Central memory CD4-positive, alpha-beta T cell (primary cell): Measurements from ENCODE around the gene MAGEA9B.
A peak's percentile ranks its signal among the peaks of the same experiment; 100 is the strongest.
"Not testable (repeated sequence)": the region's sequence is repeated elsewhere in the genome, so short reads cannot be mapped to it uniquely, and the experiment has no call there.

Experiments
- DNase-seq: peaks from one replicate; pipeline ENCODE4 v3.0.0; 2022
- total RNA-seq, 3 experiments: gene quantifications; one replicate each; lab custom pipeline; 2026; lab: John Stamatoyannopoulos, UW

MAGEA9B gene, protein sequence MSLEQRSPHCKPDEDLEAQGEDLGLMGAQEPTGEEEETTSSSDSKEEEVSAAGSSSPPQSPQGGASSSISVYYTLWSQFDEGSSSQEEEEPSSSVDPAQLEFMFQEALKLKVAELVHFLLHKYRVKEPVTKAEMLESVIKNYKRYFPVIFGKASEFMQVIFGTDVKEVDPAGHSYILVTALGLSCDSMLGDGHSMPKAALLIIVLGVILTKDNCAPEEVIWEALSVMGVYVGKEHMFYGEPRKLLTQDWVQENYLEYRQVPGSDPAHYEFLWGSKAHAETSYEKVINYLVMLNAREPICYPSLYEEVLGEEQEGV
- total RNA-seq = 0 reads per million in 3 experiments

DNA sequence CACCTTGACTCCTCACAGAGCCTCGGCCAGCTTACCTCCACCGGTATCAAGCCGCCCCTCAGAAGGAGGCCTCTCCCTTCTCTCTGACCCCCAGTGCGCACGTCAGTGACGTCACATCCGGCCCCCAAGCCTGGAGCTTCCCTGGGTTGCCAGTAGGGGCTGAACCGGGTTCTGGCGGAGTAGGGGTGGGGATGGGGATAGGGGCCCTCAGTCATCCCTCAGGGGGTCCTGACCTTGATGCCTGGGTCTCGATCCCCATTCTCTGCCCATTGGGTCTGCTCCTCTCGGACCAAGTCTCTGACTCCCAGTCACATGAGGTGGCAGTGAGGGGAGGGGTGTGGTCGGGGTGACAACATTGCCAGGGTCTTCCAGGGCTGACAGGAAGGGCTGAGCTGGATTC, at the start of gene MAGEA9B:
Gene MAGEA9B, minus strand, starts transcription at position 101 of the 400 bp plus-strand sequence. CDS start 4,280 bp downstream, outside the sequence.
- DNase-seq = not testable (repeated sequence)

DNA sequence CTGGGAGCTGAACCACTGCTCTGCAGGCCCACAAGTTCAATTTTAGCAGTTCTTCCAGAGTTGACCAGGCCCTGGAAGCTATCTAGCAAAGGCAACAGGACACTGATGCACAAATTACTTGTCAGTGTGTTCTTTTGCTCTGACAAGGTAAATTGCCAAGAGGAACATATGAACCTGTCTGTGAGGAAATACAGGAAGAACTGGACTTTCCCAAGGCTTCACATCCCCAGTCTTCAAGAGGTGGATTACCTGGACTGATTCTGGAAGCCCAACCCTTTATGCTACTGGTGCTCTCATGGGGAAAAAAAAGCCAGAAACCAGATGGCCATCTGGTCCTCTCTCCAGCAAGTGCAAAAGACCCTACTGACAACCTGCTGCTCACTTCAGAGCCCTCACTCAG, 46.3 kb upstream of the MAGEA9B start:
- DNase-seq = no peak

DNA sequence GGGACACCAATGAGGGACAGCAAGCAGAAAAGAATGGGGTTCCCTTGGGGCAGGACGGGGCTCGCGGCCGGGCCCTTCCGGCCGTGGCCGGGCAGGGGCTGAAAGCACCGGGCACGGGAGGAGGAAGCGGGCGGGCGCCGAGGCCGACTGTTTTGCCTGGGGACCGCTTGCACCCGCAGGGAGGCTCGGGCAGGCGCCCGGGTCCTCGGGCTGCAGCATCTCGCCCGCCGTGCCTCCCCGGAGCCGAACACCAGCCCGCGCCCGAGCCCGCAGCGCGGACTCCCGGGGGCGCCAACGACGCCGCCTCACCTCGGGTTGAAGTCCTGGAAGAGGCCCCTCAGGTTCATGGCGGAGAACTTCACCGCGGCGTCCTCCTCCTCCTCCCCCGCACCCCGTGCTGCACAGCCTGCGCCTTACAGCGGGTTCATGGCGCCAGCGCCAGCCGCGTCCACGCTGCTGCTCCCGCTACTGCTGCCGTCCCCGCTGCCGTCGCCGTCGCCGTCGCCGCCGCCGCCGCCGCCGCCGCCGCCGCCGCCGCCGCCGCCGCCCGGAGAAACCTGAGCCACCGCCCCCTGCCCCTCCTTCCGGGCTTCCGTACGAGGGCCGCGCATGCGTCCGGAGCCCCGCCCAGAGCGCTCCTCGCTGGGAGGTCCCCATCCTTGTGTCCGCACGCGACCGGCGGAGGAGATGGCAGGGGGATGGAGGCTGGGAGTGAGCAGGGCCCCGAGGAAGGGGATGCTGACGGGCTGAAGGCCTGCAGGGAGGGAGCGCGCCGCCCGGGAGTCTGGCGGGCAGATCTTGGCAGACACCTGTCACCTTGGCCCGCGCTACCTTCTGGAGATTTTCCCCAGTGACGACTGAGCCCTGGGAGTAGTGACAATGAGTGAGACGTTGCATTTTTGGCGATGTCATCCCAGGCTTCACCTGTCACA, 44.2 kb upstream of the MAGEA9B start, which contains the start of gene TMEM185A:
Gene TMEM185A, minus strand, starts transcription at position 559 of the 932 bp plus-strand sequence. Its CDS starts 212 bp downstream, at position 347.
- DNase-seq = peak; percentile 73

DNA sequence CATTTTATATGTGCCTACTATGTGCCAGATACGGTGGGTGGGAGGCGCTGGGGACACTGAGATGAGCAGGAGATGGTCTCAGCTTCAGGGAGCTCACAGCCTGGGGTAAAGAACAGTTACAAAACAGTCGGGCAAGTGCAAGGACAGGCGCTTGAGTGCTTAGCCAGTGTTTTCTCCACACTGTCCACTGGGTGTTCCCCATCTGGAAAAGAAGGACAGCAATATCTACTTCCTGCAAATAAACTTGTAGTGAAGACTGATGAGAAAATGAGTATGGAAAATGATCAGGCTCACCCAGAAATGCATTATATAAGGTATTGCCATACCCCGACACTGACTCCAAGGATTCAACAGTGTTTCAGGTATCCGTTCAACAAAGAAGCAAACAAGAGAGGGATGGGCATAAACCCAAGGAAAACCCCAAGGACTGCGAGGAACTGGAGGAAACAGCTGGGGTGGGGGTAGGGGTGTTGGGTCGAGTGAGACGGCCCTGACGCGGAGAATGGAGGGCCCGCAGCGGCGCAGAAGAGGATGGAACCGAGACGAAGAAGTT, 43.5 kb upstream of the MAGEA9B start:
- DNase-seq = no peak

DNA sequence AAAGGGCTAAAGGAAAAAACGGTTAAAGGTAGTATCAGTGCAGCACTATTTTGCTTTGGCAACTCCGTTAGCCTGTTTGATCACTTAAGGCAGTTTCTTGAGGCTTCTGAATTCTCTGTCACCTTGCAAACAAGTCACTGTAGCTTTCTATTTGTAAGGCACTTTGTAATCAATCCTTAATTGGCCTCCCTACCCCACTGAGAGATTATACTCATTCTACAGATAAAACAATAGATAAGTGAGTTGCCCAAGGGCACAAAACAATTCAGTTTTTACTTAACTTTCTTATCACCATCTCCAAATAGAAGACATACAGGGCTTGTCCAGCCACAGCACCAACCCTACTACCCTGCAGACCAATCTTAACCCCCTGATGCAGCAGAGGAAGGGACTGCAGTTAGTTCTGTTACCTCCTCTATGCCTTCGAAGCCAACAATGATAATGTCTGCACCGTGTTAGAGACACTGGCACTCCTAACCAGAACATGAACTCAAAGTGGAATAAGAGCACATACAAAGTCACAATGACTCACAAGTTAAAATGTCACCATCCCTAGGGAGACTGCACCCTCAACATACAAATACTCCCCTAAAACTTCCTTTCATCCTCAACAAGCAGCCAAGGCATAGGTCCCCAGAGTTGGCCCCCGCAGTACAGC, 42.6 kb upstream of the MAGEA9B start:
- no peak for DNase-seq

DNA sequence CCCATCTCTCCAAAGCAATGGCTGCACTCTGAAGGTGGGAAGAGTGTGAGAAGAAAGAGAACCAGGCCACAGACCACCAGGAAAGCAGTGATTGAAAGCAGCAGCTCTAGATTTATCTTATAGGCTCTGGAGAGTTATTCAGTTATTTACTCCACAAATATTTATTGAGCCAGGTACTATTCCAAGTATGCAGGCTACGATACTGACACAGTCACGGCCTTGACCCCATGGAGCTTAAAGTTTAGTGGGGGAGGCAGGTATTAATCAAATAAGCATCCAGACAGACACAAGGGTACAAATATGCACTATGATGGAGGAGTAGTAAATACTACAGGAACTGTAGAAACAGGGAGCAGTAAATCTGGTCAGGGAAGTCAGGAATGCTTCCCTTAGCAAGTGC, 41.5 kb upstream of the MAGEA9B start:
- DNase-seq = no peak

DNA sequence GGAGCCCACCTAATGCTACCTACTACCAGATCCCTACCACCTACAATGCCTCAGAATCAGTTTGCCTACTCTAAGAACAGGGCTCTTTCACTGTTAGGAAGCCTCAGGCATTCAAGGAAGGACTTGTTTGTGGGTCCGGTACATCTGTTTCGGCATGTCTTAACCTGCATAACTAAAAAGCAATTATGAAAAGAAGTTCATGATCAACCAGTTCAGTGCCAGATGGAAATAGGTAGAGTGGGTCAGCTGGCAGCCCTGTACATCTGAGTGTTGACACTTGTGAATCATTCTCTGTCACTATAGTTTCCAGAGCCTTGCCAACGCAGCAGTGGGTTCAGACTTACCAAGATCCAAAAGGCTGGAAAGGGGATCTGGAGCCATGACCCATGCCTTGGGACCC, 41.0 kb upstream of the MAGEA9B start:
- no peak for DNase-seq

DNA sequence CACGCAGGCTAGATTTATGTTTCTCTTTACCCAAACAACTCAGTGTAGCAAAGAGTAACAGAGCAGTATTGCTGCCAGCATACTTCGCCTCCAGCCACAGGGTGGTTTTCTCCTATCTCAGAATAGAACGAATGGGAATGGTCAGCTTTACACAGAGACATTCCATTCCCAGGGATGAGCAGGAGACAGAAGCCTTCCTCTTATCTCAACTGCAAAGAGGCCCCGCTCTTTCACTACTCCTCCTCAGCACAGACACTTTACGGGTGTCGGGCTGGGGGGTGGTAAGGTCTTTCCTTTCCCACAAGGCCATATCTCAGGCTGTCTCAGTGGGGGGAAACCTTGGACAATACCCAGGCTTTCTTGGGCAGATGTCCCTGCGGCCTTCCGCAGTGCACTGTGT, 39.6 kb upstream of the MAGEA9B start:
- not testable (repeated sequence) for DNase-seq

DNA sequence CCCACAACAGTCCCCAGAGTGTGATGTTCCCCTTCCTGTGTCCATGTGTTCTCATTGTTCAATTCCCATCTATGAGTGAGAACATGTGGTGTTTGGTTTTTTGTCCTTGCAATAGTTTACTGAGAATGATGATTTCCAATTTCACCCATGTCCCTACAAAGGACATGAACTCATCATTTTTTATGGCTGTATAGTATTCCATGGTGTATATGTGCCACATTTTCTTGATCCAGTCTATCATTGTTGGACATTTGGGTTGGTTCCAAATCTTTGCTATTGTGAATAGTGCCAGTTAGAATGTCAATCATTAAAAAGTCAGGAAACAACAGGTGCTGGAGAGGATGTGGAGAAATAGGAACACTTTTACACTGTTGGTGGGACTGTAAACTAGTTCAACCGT, 32.4 kb upstream of the MAGEA9B start:
- DNase-seq = not testable (repeated sequence)

DNA sequence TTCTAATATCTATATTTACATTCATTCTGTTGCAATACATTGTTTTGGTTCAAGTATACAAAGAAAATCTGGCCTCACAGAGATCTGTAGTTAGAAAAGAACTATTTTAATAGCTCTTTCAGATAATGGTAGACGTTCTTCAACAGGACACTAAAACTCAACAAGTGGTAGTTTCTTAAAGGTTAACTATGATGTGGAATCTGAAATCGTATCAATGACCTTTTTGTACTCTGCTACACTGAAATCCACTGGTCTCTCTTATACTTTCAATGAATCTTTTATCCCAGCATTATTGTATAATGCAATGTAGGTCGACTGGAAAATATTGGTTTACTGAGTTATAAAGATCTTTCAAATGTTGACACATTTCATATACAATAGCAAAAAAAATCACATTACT, 31.6 kb upstream of the MAGEA9B start:
- no peak for DNase-seq

DNA sequence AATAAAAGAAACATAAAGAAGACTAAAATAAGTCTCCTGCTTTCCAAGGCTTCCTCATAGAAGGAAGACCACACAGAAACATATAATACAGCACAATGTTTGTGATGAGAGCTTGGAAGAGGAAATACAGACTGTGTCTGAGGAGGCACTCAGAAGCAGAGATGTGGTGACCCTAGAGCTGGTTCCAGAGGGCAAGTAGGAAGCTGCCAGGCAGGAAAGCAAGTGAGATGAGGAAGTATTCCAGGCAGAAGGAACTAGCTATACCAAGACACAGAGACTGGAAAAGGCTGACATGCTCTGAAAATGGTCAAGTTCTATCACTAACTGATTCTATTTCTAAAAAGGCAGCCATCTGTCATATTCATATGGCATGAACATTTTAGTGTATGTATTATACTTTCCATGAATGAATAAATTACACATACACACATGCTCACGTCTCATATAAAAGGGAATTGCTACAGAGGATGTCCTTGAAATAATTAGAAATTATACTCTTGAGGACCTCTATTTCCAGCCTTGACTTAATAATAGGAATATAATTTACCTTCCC, 24.4 kb upstream of the MAGEA9B start:
- no peak for DNase-seq

DNA sequence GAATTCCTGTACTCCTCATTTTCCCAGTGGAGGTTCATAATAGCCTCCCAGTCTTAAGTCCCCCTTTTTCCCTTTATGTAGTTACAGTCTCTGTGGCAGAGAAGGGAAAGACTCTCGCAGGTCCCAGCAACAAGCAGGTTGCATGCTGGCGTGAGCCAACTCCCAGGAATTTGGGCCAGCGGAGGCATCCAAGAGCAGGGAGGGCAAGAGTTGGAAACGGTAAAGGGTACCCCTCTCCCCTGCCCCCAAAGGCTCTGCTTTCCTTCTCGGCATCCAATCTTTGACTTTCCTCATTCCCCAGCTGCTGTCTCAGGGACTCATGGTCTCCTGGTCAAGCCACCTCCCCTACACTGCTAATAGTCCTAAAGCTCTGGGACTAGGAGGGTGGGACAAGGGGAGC, 23.3 kb upstream of the MAGEA9B start:
- no peak for DNase-seq

DNA sequence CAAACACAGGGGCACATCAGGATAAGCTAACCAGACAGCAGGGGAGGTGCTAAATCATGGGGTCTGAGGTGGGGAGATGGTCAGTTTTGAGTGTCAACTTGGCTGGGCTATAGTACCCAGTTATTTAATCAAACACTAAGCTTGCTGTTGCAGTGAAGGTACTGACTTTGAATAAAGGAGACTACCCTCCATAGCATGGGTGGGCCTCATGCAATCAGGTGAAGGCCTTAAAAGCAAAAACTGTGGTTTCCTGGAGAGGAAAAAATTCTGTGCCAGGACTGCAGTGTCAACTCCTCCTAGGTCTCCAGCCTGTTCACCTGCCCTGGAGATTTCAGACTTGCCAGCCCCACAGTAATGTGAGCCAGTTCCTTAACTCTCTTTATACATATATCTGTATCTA, 20.4 kb upstream of the MAGEA9B start:
- no peak for DNase-seq

DNA sequence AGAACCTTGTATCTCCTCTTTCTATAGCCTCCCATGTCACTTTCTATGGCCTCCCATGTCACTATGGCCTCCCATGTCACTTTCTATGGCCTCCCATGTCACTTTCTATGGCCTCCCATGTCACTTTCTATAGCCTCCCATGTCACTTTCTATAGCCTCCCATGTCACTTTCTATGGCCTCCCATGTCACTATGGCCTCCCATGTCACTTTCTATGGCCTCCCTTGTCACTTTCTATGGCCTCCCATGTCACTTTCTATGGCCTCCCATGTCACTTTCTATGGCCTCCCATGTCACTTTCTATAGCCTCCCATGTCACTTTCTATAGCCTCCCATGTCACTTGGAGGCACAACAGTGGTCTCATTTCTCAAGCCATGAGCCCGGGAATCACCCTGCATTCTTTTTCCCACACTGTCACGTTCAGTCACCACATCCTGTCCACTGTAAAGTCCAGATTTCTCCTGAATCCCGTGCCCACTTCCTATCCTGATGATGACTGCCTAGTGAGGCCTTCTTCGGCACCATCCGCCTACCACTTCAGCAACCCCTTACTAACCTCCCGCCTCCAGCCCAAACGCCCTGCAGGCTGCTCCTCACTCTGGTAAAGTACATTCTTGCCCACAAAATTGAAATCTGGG, 18.1 kb upstream of the MAGEA9B start:
- not testable (repeated sequence) for DNase-seq

DNA sequence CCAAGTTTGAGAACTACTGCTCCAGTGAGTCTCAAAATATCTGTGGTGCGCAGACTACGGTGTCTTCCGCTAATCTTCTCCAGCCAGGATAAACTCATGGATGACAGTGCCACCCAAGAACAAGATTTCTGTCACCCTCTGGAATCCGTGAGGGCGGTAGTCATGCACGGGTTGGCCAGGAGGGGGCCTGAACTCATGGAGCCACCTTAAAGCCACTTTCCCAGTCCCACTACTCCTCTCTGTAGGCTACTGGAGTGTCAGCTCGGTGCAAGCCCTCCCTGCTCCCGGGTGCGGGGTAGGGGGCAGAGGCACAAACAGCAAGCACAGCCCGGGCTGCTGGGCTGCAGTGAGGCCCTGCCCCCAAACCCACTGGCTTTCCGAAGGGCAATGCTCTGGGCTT, 11.3 kb upstream of the MAGEA9B start:
- not testable (repeated sequence) for DNase-seq

DNA sequence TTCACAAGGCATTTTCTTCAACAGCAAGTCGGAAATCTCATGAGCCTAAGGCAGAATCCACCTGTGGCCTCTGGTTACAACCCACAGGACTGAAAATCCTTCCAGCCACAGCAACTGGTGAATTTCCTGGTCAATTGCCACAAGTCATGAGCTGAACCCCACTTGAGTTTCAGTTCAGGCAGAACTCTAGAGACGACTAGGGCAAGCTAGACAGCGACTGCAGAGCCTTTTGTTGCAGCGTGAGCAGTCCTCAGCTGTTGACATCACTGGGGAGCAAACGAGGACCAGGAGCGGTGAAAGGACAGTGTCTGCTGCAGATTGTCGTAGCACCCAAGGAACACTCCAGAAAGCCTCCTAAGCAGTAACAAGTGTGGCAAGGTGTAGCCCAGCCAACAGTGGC, 8.7 kb upstream of the MAGEA9B start:
- DNase-seq = not testable (repeated sequence)

DNA sequence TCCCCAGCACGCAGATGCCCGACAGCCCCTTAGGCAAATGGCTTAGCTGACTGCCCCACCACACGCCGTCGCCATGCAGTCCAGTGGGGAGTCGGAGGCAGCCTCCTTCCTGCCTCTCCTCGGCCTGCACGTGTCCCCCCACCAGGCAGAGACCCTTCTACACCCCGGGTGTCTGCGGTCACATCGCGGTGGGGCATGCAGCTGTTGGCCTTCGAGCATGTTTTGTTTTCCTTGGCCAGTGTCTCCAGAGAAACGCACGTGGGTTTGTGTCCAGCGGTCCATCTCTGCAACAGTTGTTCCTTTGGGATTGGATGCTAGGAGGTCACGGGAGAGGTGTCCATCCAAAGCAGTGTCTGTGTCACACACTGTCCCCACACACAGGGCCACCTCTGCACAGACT, 8.0 kb upstream of the MAGEA9B start, which contains the start of gene HSFX2:
Gene HSFX2, minus strand, starts transcription at position 101 of the 400 bp plus-strand sequence. CDS start 614 bp downstream, outside the sequence.
- DNase-seq = not testable (repeated sequence)

DNA sequence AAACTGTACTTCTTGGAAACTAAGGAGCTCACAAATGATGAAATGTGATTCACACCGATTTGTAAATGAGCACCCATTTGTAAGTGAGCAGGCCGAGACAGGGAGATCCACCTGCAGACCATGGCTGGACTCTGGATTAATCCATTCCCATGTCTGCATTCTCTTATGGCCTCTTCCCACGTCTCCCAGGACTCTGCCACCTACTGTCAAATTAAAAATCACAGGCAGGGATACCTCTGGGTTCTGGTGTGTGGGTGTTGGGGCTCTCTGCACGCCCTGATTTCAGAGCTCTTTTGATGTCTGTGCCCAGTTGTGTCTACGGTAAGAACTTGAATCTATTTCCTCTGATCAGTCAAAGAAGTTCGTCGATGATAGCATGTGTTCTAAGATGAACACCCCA, 3.7 kb upstream of the MAGEA9B start:
- not testable (repeated sequence) for DNase-seq

DNA sequence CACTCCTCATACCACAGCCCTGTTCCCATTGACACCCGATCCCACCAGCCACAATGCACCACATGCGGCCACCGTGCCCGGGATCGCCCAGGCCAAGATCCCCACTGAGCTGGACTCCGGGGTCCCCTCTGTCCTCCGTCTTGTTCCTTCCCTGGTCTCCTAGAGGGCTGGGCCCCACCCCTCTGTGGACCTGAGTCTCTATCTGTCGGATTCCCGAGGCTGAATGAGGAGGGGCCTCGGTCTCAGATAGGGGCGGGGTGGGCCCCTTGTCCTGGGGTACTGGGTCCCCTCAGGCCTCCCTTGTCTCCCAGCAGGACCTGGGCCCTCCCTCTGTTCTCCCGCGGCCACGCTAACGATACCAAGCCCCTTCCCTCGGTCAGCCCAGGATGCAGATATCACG, 1.6 kb downstream of the MAGEA9B start:
- not testable (repeated sequence) for DNase-seq

DNA sequence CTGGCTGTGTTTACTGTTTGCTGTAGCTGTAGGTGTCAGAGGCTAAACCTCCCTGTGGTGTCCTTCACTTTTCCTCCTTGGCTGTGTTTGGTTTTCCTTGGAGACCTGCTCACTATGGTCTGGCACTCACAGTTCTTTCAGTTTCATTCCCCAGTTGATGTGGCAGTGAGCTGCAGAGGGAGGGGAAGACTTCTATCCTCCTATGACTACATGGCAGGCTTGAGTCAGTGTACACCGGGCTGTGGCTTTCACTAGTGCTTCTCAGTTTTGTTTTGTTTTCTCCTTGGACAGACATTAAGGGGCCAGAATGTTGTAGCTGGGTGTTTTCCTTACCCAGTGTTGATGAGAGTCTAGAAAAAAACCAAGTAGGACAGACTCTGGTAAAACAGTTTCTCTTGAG, 13.8 kb downstream of the MAGEA9B start:
- not testable (repeated sequence) for DNase-seq

DNA sequence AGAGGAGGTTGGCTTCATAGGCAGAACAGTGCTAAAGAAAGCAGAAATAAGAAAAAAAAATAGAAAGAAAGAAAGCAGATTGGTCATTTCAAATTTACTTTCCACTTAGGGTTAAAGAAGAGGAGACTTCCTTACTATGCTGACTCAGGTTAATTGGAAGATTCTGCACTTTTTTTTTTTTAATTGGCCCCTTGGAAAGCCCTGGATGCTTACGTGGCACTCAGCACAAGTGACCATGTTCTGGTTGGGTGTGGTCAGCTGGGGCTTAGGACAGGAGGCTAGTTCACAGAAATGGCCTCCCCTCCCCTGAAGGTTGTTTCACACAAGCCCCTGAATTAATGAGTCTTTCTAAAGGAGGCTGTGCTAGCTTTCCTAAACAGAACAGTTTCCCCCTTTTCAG, 14.5 kb downstream of the MAGEA9B start:
- DNase-seq = no peak

DNA sequence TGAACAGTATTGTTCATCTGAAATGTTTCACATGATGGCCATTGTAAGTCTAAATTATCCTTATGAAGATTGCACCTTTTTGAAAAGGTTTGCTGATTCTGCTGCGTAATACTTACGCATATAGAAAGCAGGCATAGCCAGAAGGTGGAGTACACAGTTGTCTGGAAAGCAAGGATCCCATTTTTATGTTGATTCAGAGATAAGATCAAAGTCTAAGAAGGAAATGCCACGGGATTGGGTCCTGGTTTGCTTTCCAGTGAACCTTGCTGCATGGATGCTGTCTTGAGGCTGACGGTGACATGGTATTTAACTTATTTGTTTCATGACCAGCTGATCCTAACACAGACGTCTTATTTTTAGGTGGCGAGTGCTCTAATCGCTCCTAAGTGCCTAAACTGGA, 15.5 kb downstream of the MAGEA9B start:
- no peak for DNase-seq
